ENCODE data around the gene NWD2.

The NWD2 gene

DNA sequence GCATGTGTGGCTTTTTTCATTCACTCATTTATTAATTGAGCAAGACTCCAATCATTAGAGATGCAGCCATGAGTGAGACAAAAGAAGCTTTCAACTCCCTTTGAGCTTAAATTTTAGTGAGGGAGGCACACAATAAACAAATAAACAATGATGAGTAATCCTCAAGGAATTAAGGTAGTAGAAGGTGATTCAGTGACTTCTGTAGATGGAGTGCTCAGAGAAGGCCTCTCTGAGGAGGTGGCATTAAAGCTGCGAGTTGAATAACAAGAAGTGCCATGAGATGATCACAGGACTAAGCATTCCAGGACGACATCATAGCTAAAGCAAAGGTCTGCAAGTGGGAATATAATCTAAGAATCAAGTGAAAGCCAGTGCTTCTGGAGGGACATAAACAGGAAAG is 77.6 kb downstream of the NWD2 start:
- TF ChIP-seq, protein P1, sequence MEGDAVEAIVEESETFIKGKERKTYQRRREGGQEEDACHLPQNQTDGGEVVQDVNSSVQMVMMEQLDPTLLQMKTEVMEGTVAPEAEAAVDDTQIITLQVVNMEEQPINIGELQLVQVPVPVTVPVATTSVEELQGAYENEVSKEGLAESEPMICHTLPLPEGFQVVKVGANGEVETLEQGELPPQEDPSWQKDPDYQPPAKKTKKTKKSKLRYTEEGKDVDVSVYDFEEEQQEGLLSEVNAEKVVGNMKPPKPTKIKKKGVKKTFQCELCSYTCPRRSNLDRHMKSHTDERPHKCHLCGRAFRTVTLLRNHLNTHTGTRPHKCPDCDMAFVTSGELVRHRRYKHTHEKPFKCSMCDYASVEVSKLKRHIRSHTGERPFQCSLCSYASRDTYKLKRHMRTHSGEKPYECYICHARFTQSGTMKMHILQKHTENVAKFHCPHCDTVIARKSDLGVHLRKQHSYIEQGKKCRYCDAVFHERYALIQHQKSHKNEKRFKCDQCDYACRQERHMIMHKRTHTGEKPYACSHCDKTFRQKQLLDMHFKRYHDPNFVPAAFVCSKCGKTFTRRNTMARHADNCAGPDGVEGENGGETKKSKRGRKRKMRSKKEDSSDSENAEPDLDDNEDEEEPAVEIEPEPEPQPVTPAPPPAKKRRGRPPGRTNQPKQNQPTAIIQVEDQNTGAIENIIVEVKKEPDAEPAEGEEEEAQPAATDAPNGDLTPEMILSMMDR (IDR thresholded peaks at IDR 0.05; ENCODE audit: insufficient read depth, low read length, poor library complexity, severe bottlenecking): no peak
- no peak for TF ChIP-seq EZH2phosphoT487 (conservative IDR thresholded peaks at IDR 0.05; ENCODE audit: low read length)
- Histone ChIP-seq H3K9me2 (replicated peaks; ENCODE audit: insufficient read depth, low read length) (no peaks in the 10 kb centered on the region), H4K20me1 (ENCODE audit: low read depth, low read length) (no peaks in the 10 kb centered on the region), H3K9me3 (ENCODE audit: insufficient read depth, low read length) (no peaks in the 10 kb centered on the region), H3K27ac (ENCODE audit: low read depth, low read length) (no peak overlapping the region), H2AFZ (ENCODE audit: low read depth, low read length, severe bottlenecking) (no peak overlapping the region), H3K4me3 (ENCODE audit: insufficient read depth, low read length, poor library complexity, severe bottlenecking) (no peak overlapping the region), H3K36me3 (ENCODE audit: low read length) (no peaks in the 10 kb centered on the region), H3K27me3 (ENCODE audit: low read length) (no peaks in the 10 kb centered on the region), H3K9ac (ENCODE audit: low read length) (no peak overlapping the region), H3K79me2 (ENCODE audit: insufficient read depth, low read length) (no peaks in the 10 kb centered on the region), H3K4me2 (ENCODE audit: low read depth, low read length, poor library complexity, severe bottlenecking) (no peak overlapping the region), H3F3A (ENCODE audit: insufficient read depth) (no peaks in the 10 kb centered on the region)

DNA sequence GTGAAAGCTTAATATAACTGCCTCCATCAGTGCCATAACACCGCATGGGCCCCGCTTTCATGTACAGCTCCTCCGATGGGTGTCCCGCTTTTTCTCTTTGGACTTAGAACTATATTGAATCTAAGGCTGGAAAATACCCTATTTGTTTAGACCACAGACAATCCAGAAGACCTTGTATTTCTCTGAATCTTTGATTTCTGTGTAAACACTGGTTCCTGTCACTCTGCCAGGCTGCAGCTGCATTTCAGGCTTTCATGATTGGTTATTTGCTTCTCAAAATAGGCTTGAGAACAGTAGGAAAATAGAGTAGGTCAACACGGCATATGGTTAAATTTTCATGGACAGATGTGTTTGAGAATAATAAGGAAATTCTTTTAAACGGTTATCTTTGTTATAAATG is 80.0 kb downstream of the NWD2 start:
- Histone ChIP-seq H3K9me3 (ENCODE audit: insufficient read depth, low read length) (no peaks in the 10 kb centered on the region), H3K4me2 (ENCODE audit: low read depth, low read length, poor library complexity, severe bottlenecking) (no peak overlapping the region), H3K36me3 (ENCODE audit: low read length) (no peaks in the 10 kb centered on the region), H3K27me3 (ENCODE audit: low read length) (no peaks in the 10 kb centered on the region), H3K9me2 (replicated peaks; ENCODE audit: insufficient read depth, low read length) (no peaks in the 10 kb centered on the region), H3K9ac (ENCODE audit: low read length) (no peak overlapping the region), H3K27ac (ENCODE audit: low read depth, low read length) (no peak overlapping the region), H2AFZ (ENCODE audit: low read depth, low read length, severe bottlenecking) (no peak overlapping the region), H3K79me2 (ENCODE audit: insufficient read depth, low read length) (no peaks in the 10 kb centered on the region), H4K20me1 (ENCODE audit: low read depth, low read length) (no peaks in the 10 kb centered on the region), H3K4me3 (ENCODE audit: insufficient read depth, low read length, poor library complexity, severe bottlenecking) (no peak overlapping the region), H3F3A (ENCODE audit: insufficient read depth) (no peaks in the 10 kb centered on the region)
- TF ChIP-seq, protein P1 (IDR thresholded peaks at IDR 0.05; ENCODE audit: insufficient read depth, low read length, poor library complexity, severe bottlenecking): no peak
- TF ChIP-seq EZH2phosphoT487 (conservative IDR thresholded peaks at IDR 0.05; ENCODE audit: low read length): no peak

DNA sequence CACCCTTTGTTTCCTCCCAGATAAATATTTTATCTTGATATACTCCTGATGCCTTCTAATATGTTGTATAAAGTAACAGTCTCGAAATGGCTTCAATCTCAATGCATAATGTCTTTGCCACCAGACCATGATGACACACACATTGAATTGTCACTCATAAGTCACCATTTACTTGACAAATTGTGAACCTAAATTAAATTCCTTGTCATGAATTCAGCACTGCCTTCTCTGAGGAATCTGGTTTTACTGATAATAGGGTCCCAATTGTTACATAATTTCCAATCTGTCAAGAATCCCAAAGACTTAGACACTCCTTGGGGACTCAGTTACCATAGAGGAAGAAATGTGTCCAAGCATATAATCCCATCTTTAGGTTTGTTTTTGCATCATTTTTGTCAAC is 82.3 kb downstream of the NWD2 start:
- Histone ChIP-seq H2AFZ (ENCODE audit: low read depth, low read length, severe bottlenecking) (no peak overlapping the region), H3F3A (ENCODE audit: insufficient read depth) (no peaks in the 10 kb centered on the region), H3K4me3 (ENCODE audit: insufficient read depth, low read length, poor library complexity, severe bottlenecking) (no peak overlapping the region), H3K27me3 (ENCODE audit: low read length) (no peaks in the 10 kb centered on the region), H3K4me2 (ENCODE audit: low read depth, low read length, poor library complexity, severe bottlenecking) (no peak overlapping the region), H3K36me3 (ENCODE audit: low read length) (no peaks in the 10 kb centered on the region), H3K27ac (ENCODE audit: low read depth, low read length) (no peak overlapping the region), H3K9ac (ENCODE audit: low read length) (no peak overlapping the region), H4K20me1 (ENCODE audit: low read depth, low read length) (no peaks in the 10 kb centered on the region), H3K9me2 (replicated peaks; ENCODE audit: insufficient read depth, low read length) (no peaks in the 10 kb centered on the region), H3K79me2 (ENCODE audit: insufficient read depth, low read length) (no peaks in the 10 kb centered on the region), H3K9me3 (ENCODE audit: insufficient read depth, low read length) (no peaks in the 10 kb centered on the region)
- TF ChIP-seq EZH2phosphoT487 (conservative IDR thresholded peaks at IDR 0.05; ENCODE audit: low read length): no peak
- TF ChIP-seq, protein P1 (IDR thresholded peaks at IDR 0.05; ENCODE audit: insufficient read depth, low read length, poor library complexity, severe bottlenecking): no peak

Data from SU-DHL-6 (cell line).